Ureter (tissue), 1 donor: Measurements from ENCODE around the gene CTSA. TPM values are rescaled to one million over a fixed set of nuclear protein-coding genes. Genes with fewer than 3 reads are reported as not detected.
A peak's percentile ranks its signal among the peaks of the same experiment; 100 is the strongest.
"Not testable (repeated sequence)": the region's sequence is repeated elsewhere in the genome, so short reads cannot be mapped to it uniquely, and the experiment has no call there.

Source experiments
- DNase-seq: peaks from one replicate; pipeline ENCODE4 v3.0.0-alpha.2; 2020; ENCODE audit warnings: low spot score
- total RNA-seq: library from RNA; stranded (reverse); gene quantifications from one replicate; pipeline ENCODE4 v1.2.4, GENCODE V29; 2023
- donor health status: DM: yes; HTN: yes; CAD: no.

The CTSA gene
- total RNA-seq, 1 donor from 2014 or later: 98.0 TPM

GRCh38 chr20:45894797-45895196 is 3.7 kb downstream of the CTSA start:
- DNase-seq: no peak

- DNase-seq: no peak
Observed at GRCh38 chr20:45896641-45897161, 5.6 kb downstream of the CTSA start.

- DNase-seq: no peak
Observed at GRCh38 chr20:45897289-45897688, 6.2 kb downstream of the CTSA start.

- no peak for DNase-seq
Observed at GRCh38 chr20:45897692-45898091, 6.6 kb downstream of the CTSA start.

GRCh38 chr20:45898285-45898684 is 7.2 kb downstream of the CTSA start:
- DNase-seq: no peak

- no peak for DNase-seq
Observed at GRCh38 chr20:45899046-45899835, 8.1 kb downstream of the CTSA start.

- not testable (repeated sequence) for DNase-seq
Observed at GRCh38 chr20:45901332-45901731, 10.2 kb downstream of the CTSA start.

- DNase-seq: no peak
Observed at GRCh38 chr20:45902199-45902701, 11.1 kb downstream of the CTSA start.

- DNase-seq: no peak
Observed at GRCh38 chr20:45904583-45905504, 13.7 kb downstream of the CTSA start.

GRCh38 chr20:45905505-45906079 is 14.5 kb downstream of the CTSA start:
- no peak for DNase-seq

GRCh38 chr20:45907219-45907948 is 16.2 kb downstream of the CTSA start:
- DNase-seq: no peak

- DNase-seq: no peak
Observed at GRCh38 chr20:45908084-45908483, 16.9 kb downstream of the CTSA start.

GRCh38 chr20:45909336-45909808 is 18.2 kb downstream of the CTSA start:
- no peak for DNase-seq

- no peak for DNase-seq
Observed at GRCh38 chr20:45909817-45910669, 18.9 kb downstream of the CTSA start.

GRCh38 chr20:45910670-45911485 is 19.7 kb downstream of the CTSA start:
- peak; percentile 99 for DNase-seq

GRCh38 chr20:45911486-45912343 is 20.6 kb downstream of the CTSA start, which contains the start of gene PLTP:
Gene PLTP (minus strand): TSS chr20:45912155. CDS start chr20:45911452, 703 bp downstream.
- DNase-seq: peak; percentile 76

- DNase-seq: no peak
Observed at GRCh38 chr20:45912344-45912682, 21.2 kb downstream of the CTSA start.

- DNase-seq: no peak
Observed at GRCh38 chr20:45913116-45913515, 22.0 kb downstream of the CTSA start.
